A673 (cell line): ENCODE results near the gene LRRC55. TPM values are rescaled to one million over a fixed set of nuclear protein-coding genes. Genes with fewer than 3 reads are reported as not detected.

ENCODE experiments used
- BruUV-seq: library from RNA; stranded (reverse); fragments of 400-500 nt; replicated peaks from 2 replicates; lab custom pipeline; 2021; lab: Mats Ljungman, UMichigan
- CTCF ChIA-PET: fragments of 300-600 bp; sonication (Branson Sonifier 250); formaldehyde crosslinking; loops from one replicate; lab custom pipeline; 2022; ENCODE audit warnings: antibody characterized with exemption; lab: Charles Lee
- POLR2A ChIA-PET: fragments of 300-600 bp; sonication (Branson Sonifier 250); formaldehyde crosslinking; loops from one replicate; lab custom pipeline; 2022; ENCODE audit warnings: antibody characterized with exemption; ENCODE audit not compliant: low non-redundant PET; lab: Charles Lee
- DNase-seq: peaks from one replicate; pipeline ENCODE4 v3.0.0-alpha.2; 2015; ENCODE audit warnings: low spot score
- H3K27ac ChIP-seq: fragments of 200-600 bp; sonication (generic); 2 replicates; pipeline ENCODE4 v1.5.1; 2016; ENCODE audit warnings: mixed run types, low read depth, mild to moderate bottlenecking, mixed read lengths, antibody characterized with exemption, low read length; ENCODE audit not compliant: poor library complexity, severe bottlenecking
- H3K27me3 ChIP-seq: fragments of 200-600 bp; sonication (generic); replicated peaks from 2 replicates; pipeline ENCODE4 v1.6.1; 2017; ENCODE audit warnings: mixed run types, low read depth, mild to moderate bottlenecking, mixed read lengths, antibody characterized with exemption, low read length; ENCODE audit not compliant: insufficient read depth, poor library complexity
- H3K36me3 ChIP-seq: fragments of 200-600 bp; sonication (generic); 2 replicates; pipeline ENCODE4 v1.6.1; 2016; ENCODE audit warnings: mixed run types, mild to moderate bottlenecking, mixed read lengths, antibody characterized with exemption, low read length; ENCODE audit not compliant: insufficient read depth, poor library complexity, severe bottlenecking
- H3K4me1 ChIP-seq: fragments of 200-600 bp; sonication (generic); 2 replicates; pipeline ENCODE4 v1.6.1; 2017; ENCODE audit warnings: mixed run types, mild to moderate bottlenecking, mixed read lengths, antibody characterized with exemption, low read length; ENCODE audit not compliant: insufficient read depth, poor library complexity, severe bottlenecking
- H3K4me3 ChIP-seq: fragments of 200-600 bp; sonication (generic); 2 replicates; pipeline ENCODE4 v1.5.1; 2016; ENCODE audit warnings: low read depth, mixed run types, mild to moderate bottlenecking, mixed read lengths, low read length; ENCODE audit not compliant: poor library complexity, severe bottlenecking
- H3K9me3 ChIP-seq: fragments of 200-600 bp; sonication (generic); 2 replicates; pipeline ENCODE4 v1.6.1; 2016; ENCODE audit warnings: mixed run types, low read depth, mild to moderate bottlenecking, mixed read lengths, antibody characterized with exemption, low read length; ENCODE audit not compliant: poor library complexity, severe bottlenecking
- CTCF ChIP-seq: fragments of 300-800, 200-600 bp; sonication (generic); conservative IDR thresholded peaks from 2 replicates; pipeline ENCODE4 v1.5.1; 2017; ENCODE audit warnings: low read depth, mild to moderate bottlenecking, antibody characterized with exemption, low read length, moderate library complexity, mixed read lengths
- EZH2 ChIP-seq: fragments of 200-600 bp; sonication (generic); IDR thresholded peaks from 2 replicates; pipeline ENCODE4 v1.6.1; 2017; ENCODE audit warnings: borderline replicate concordance, low read depth, mild to moderate bottlenecking, mixed read lengths, antibody characterized with exemption, low read length; ENCODE audit not compliant: poor library complexity, severe bottlenecking
- intact Hi-C: fragments of 100-400 bp; cut with micrococcal nuclease; formaldehyde crosslinking; loops from one replicate; pipeline ENCODE4 v1.10.0; 2022; ENCODE audit not compliant: unreplicated experiment
- total RNA-seq: library from RNA; stranded (reverse); gene quantifications from 2 replicates; pipeline ENCODE4 v1.2.3, GENCODE V29; 2021

Gene LRRC55
- total RNA-seq, 1 experiment from 2014 or later: 3.0 TPM

- H3K36me3 ChIP-seq: no peaks in the 10 kb centered on the region
- DNase-seq: no peak
- H3K4me1 ChIP-seq: no peaks in the 10 kb centered on the region
- no TSS peak for BruUV-seq
- H3K4me3 ChIP-seq: no peak overlapping the region
- intact Hi-C loops: loop anchor here (5.0 kb wide), 1 partner anchor 47 kb away; no protein-coding TSS in a partner anchor
- POLR2A ChIA-PET: no interaction called here
- CTCF ChIA-PET: no interaction called here
- no peaks in the 10 kb centered on the region for H3K9me3 ChIP-seq
- H3K27me3 ChIP-seq: no peaks in the 10 kb centered on the region
- H3K27ac ChIP-seq: no peak overlapping the region
- TF ChIP-seq CTCF (no peak), EZH2 (no peak)
These were observed 37.0 kb upstream of the LRRC55 start for GRCh38 chr11:57144531-57145320.

DNA sequence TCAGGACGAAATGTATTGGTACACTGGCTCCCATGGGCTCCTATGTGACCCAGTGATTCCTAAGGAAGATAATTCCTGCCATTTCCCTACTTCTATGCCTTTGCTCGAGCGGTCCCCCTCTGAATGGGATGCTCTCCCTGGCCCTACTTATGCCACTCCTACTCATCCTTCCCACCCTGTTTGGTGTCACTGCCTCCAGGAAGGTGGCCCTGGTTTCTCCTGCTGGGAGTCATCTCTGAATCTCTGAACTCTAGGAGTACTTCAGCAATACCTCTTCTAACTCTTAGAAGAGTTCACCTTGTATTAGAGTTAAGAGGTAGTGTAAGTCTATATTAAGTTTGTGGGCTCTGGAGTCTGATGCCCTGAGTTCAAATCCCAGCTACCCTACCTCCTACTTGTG is 35.5 kb upstream of the LRRC55 start:
- DNase-seq: no peak
- Histone ChIP-seq H3K27me3 (no peaks in the 10 kb centered on the region), H3K4me1 (no peaks in the 10 kb centered on the region), H3K27ac (no peak overlapping the region), H3K9me3 (no peaks in the 10 kb centered on the region), H3K36me3 (no peaks in the 10 kb centered on the region), H3K4me3 (no peak overlapping the region)
- TF ChIP-seq CTCF (no peak), EZH2 (no peak)
- POLR2A ChIA-PET: no interaction called here
- intact Hi-C loops: loop anchor here (5.0 kb wide), 1 partner anchor 49 kb away; no protein-coding TSS in a partner anchor
- CTCF ChIA-PET: no interaction called here
- no TSS peak for BruUV-seq

DNA sequence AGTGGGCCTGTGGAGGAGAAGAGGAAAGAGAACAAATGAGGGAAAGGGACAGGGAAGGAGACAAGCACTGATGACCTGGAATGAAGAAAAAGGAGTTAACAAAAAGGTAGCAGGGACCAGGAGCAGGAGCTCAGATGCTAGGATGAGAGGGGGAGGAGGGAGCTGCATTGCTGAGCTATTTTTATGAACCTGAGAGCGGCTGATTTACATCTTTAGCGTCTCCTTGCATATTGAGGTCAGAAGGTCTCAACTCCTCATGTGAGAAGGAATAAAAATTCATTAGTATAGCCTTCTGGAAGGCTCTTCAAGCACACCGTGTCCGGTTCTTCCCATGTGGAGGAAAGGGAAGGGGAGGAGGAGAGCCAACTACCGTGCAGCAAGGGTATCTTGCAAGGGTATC is 33.1 kb upstream of the LRRC55 start:
- ChIA-PET CTCF (interaction anchor here (0.8 kb wide), 1 partner anchor 101 kb away, joined by 7 read pairs; no protein-coding TSS in a partner anchor), POLR2A (no interaction called here)
- TF ChIP-seq EZH2: no peak
- no peak for TF ChIP-seq CTCF
- Histone ChIP-seq H3K27ac (no peak overlapping the region), H3K36me3 (no peaks in the 10 kb centered on the region), H3K4me3 (no peak overlapping the region), H3K27me3 (no peaks in the 10 kb centered on the region), H3K4me1 (no peaks in the 10 kb centered on the region), H3K9me3 (no peaks in the 10 kb centered on the region)
- no peak for DNase-seq
- intact Hi-C loops: loop anchor here (5.0 kb wide), 1 partner anchor 51 kb away; no protein-coding TSS in a partner anchor
- no TSS peak for BruUV-seq
